Measurements from ENCODE around the gene FOXO6. TPM values are rescaled to one million over a fixed set of nuclear protein-coding genes. Genes with fewer than 3 reads are reported as not detected.

The FOXO6 gene
- total and polyA plus RNA-seq, 12 donors = 0.22 to 7.0 (median 1.2) TPM; not detected in 1

GRCh38 chr1:41425369-41425768, 64.1 kb downstream of the FOXO6 start:
- Histone ChIP-seq H3K36me3 (replicated peaks in 1 of 2) (no peaks in the 10 kb centered on the region), H3K9me3 (replicated peaks in 1 of 3) (no peaks in the 10 kb centered on the region), H3K4me1 (replicated peaks in 1 of 2) (peaks cover 0 to 6% of the 10 kb centered on the region in 2 donors), H3K27ac (no peak overlapping the region), H3K27me3 (no peaks in the 10 kb centered on the region), H3K4me3 (no peak overlapping the region)
- intact Hi-C loops (cut with DNase I) = no loop called here
- TF ChIP-seq POLR2A (IDR thresholded peaks at IDR 0.05) = no peak
- TF ChIP-seq CTCF (IDR thresholded peaks at IDR 0.05) = no peak
- DNase-seq = no peak
- 87 to 95% (median 91%) methylated on average over 2 of the region's 2 CpGs for WGBS, 4 donors

GRCh38 chr1:41426201-41426890, 65.1 kb downstream of the FOXO6 start:
- intact Hi-C loops (cut with DNase I) = no loop called here
- H3K36me3 ChIP-seq (replicated peaks in 1 of 2) = no peaks in the 10 kb centered on the region

GRCh38 chr1:41427122-41427913, 66.1 kb downstream of the FOXO6 start:
- Histone ChIP-seq H3K4me3 (no peak overlapping the region), H3K27ac (no peak overlapping the region), H3K27me3 (no peaks in the 10 kb centered on the region), H3K36me3 (replicated peaks in 1 of 2) (no peaks in the 10 kb centered on the region), H3K4me1 (replicated peaks in 1 of 2) (peaks cover 3 to 8% of the 10 kb centered on the region in 2 donors), H3K9me3 (replicated peaks in 1 of 3) (no peaks in the 10 kb centered on the region)
- no peak for TF ChIP-seq CTCF (IDR thresholded peaks at IDR 0.05)
- TF ChIP-seq POLR2A (IDR thresholded peaks at IDR 0.05) = no peak
- no peak for DNase-seq
- 72 to 82% (median 79%) methylated on average over 8 to 20 of the region's 20 CpGs for WGBS, 4 donors
- intact Hi-C loops (cut with DNase I) = no loop called here

More at GRCh38 chr1:41426201-41426890, 65.1 kb downstream of the FOXO6 start:
- H3K27me3 ChIP-seq = no peaks in the 10 kb centered on the region
- DNase-seq = no peak
- no peaks in the 10 kb centered on the region for H3K9me3 ChIP-seq (replicated peaks in 1 of 3)
- 84 to 89% (median 86%) methylated on average over 6 to 13 of the region's 13 CpGs for WGBS, 4 donors
- no peak overlapping the region for H3K4me3 ChIP-seq
- H3K4me1 ChIP-seq (replicated peaks in 1 of 2) = no peaks in the 10 kb centered on the region
- TF ChIP-seq POLR2A (IDR thresholded peaks at IDR 0.05) = no peak
- no peak for TF ChIP-seq CTCF (IDR thresholded peaks at IDR 0.05)
- no peak overlapping the region for H3K27ac ChIP-seq

GRCh38 chr1:41427916-41428737, 66.9 kb downstream of the FOXO6 start:
- Histone ChIP-seq H3K27ac (no peak overlapping the region), H3K4me3 (no peak overlapping the region), H3K9me3 (replicated peaks in 1 of 3) (no peaks in the 10 kb centered on the region), H3K36me3 (replicated peaks in 1 of 2) (no peaks in the 10 kb centered on the region), H3K4me1 (replicated peaks in 1 of 2) (peaks cover 7 to 16% of the 10 kb centered on the region in 2 donors), H3K27me3 (no peaks in the 10 kb centered on the region)
- DNase-seq = no peak
- intact Hi-C loops (cut with DNase I) = no loop called here
- WGBS, 4 donors = 77 to 87% (median 83%) methylated on average over 7 to 11 of the region's 11 CpGs
- TF ChIP-seq CTCF (IDR thresholded peaks at IDR 0.05) (no peak), POLR2A (IDR thresholded peaks at IDR 0.05) (no peak)
